Measurements from ENCODE around the gene SETD9.

GRCh38 chr5:56909294-56910209 lies at the start of gene SETD9:
- TF ChIP-seq CTCF (IDR thresholded peaks at IDR 0.05) (no peak), POLR2AphosphoS5 (IDR thresholded peaks at IDR 0.05; ENCODE audit: low read depth, low read length) (peak; percentile 95), TCF7L2 (IDR thresholded peaks at IDR 0.05; ENCODE audit: low read depth, low read length) (peak; percentile 28; the same call in 1 of the 2 replicates), REST (IDR thresholded peaks at IDR 0.05; ENCODE audit: insufficient read depth in 1 of 2, low read depth in 2 of 2, low read length in 1 of 2) (0 out of 4 replicates have a peak, but pooled peaks of 1 of the 2 experiments have one; percentile 8), SIN3A (IDR thresholded peaks at IDR 0.05; ENCODE audit: borderline replicate concordance, insufficient read depth, low read depth, low read length) (peak; percentile 65; the same call in 1 of the 2 replicates)
